ENCODE data around the gene TEF. TPM values are rescaled to one million over a fixed set of nuclear protein-coding genes. Genes with fewer than 3 reads are reported as not detected.

Gene TEF
- polyA plus RNA-seq, 1 donor = 10.0 TPM

- DNase-seq (ENCODE audit: low read depth) = no peak
These were observed 26.8 kb upstream of the TEF start for GRCh38 chr22:41354979-41355378.

- DNase-seq (ENCODE audit: low read depth) = no peak
These were observed 25.8 kb upstream of the TEF start for GRCh38 chr22:41355895-41356294.

- DNase-seq (ENCODE audit: low read depth) = no peak
These were observed 25.2 kb upstream of the TEF start for GRCh38 chr22:41356430-41357028.

DNA sequence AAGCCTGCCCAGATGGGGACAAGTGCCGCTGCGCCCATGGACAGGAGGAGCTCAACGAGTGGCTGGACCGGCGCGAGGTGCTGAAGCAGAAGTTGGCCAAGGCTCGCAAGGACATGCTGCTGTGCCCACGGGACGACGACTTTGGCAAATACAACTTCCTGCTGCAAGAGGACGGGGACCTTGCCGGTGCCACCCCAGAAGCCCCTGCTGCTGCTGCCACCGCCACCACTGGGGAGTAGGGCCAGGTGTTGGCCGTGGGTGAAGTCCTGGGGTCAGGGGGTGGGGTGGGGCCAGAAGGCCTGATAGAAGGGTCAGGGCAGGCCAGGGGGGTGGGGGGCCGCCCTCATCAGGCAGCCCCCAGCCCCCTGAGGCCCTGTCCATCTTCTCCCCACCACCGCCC, 24.6 kb upstream of the TEF start:
- no peak for DNase-seq (ENCODE audit: low read depth)

DNA sequence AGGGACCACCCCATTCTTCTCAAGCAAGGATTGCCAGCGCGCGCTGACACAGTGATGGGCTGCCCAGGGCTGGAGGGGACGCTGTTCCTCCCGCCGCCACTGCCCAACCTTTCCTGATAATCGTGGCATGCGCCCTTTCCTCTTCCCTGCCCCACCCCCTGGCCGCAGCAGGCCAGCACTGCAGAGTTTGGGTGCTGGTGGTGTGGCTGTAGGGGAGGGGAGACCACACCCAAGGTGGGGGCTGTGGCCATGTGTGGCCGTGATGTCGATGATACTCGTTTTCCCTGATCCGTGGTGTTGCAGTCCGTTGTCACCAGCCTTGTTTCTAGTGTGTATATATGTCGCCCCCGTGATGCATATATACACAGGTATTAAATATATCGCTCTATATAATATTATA, 22.8 kb upstream of the TEF start:
- DNase-seq (ENCODE audit: low read depth) = no peak

DNA sequence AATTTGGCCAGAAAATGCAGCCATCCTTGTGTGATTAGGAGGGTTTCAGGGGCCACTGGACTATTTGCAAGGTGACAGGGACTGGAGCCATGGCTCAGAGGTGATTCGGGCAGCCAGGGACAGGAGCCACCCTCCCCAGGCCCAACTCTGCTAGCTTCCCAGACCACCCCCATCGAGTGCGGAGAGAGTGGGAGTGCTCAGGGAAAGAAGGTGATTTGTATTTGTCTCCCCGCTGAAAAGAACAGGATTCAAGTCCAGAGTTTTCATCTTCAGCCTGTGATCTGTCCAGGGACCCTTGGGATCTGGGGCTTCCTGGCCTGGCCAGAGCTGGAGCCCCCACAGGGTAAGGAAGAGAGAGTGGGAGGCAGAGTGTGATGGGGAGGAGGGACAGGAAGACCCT, 22.4 kb upstream of the TEF start:
- DNase-seq (ENCODE audit: low read depth) = no peak

DNA sequence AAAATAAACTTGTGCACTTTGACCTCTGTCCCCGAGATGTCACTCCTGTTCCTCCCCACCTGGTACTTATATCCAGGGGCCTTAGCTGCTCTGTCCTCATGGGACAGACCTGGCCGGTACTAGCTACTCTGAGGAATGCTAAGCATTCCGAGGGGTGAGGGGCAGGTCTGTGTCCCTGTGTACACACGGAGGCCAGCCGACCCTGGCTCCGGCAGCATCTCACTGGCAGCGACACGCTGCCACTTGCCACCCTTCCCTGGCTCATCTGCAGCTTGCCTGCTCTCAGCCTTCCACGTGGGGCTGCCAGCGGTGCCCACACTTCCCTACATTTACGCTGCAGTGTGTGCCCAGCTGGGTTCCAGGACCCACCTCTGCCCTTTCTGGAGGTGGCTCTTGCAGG, 21.6 kb upstream of the TEF start:
- no peak for DNase-seq (ENCODE audit: low read depth)

- DNase-seq (ENCODE audit: low read depth) = no peak
These were observed 19.9 kb upstream of the TEF start for GRCh38 chr22:41361716-41362310.

- DNase-seq (ENCODE audit: low read depth) = no peak
These were observed 19.1 kb upstream of the TEF start for GRCh38 chr22:41362615-41363014.

DNA sequence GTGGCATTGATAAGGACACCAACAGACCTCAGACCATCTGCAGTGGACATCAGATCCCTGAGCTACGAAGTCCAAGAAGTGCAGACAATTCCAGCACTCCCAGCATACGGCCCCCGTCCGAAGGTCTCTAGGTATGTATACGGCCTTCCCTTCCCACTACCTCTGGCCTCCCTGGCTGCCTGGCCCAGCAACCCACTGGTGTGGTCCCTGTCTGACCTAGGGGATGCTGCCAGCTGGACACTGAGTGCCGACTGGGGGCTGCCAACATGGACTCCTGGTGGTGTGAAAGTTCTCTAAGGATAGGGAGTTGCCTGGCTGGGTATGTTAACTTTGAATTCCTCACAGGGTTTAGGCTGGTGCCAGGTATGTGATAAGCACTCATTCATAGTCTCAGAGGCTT, 17.5 kb upstream of the TEF start:
- DNase-seq (ENCODE audit: low read depth) = no peak

GRCh38 chr22:41364955-41365354, 16.8 kb upstream of the TEF start:
- DNase-seq (ENCODE audit: low read depth) = no peak

- DNase-seq (ENCODE audit: low read depth) = no peak
These were observed 16.3 kb upstream of the TEF start for GRCh38 chr22:41365425-41365824.

DNA sequence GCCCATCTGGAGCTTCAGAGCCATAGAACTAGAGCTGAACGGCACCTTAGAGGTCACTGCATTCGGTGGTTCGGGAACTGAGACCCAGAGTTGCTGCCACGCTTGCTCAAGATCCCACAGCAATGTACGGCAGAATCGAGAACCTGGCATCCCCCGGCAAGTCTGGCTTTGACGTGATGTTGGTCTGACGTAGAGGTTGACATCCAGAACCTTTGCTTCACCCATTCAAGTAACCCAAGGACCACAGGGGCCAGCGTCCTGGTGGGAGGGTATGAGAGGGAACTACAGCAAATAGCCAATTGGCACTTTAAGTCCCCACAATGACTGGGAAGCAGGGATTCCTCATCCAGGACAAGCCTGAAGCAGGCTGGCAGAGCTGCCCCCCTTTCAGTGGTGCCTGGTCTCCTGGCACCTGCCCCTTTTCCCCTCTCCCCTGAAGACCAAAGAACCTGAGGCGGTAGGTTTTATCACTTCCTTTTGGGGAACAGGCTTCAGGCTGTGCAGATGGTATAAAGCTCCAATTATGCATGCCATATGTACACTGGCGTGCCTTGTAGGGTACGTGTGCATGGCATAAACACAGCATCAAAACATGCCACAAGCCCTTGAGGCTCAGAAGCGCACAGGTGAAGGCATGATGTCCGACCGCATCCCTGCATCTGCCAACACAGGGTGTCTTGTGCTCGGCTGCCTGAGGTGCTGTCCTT, 15.3 kb upstream of the TEF start:
- DNase-seq (ENCODE audit: low read depth) = no peak

DNA sequence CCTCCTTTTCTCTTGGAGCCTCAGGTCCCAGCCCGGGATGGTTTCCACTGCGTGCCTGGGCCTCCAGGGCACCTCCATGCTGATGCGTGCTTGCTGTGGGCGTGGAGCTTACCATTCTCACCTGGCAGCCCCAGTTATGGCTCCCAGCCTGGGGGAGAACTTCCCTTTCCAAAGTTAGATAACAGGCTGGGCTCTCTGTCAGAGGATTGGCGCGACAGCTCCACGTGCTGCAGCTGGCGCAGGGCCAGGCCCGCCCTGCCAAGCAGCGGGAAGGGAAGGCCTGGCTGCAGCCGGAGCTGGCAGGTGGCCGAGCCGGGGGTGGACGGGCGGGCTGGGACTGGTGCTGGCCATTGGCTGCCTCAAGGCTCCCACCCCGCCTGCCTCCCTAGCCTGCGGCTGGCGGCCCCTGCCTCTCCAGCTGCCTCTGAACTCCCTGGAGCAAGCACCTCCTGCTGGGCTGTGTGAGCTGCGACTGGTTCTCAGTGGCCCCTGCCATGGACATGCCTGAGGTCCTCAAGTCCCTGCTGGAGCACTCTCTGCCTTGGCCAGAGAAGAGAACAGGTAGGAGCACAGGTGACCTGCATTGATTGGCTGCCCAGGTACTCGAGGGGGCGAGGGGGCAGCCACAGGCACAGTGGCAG, 14.6 kb upstream of the TEF start:
- peak; percentile 60 for DNase-seq (ENCODE audit: low read depth)

DNA sequence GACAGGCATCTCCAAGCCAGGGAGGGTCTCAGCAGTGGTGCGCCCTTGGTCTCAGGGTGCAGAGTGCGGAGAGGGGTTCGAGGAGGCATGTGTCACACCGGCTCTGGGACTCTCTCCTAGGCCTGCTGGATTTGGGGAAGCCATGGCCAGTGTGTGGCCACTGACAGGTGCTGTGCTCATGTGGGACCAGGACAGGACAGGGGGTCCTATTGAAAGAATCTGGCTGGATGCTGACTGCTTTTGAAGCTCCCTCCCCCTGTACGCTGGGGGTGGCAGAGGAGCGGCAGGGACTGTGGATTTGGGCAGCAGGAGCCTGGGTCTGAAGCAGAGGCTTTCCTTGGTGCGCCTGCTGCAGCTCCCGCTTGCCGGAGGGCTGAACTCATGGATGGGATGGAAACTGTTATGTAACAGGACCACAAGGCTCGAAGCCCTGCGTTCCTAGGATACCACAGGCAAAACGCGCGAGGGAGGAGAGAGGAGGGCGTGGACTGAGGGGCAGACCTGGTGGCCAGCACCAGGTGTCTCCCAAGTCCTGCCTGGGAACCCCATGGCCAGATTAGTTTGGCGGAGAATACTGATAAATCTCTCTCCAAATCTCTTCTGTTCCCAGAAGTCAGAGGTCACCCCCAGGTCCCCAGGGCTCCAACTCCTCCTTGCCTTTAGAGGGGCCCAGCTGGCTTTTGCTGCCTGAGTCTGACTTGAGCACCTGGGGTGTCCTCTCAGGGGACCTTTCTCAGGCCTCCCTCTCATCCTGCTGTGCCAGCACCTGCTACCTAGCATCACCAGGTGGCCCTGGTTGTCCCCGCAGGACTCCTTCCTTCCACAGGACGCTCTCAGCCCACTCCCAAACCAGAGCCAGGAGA, 13.8 kb upstream of the TEF start:
- no peak for DNase-seq (ENCODE audit: low read depth)

DNA sequence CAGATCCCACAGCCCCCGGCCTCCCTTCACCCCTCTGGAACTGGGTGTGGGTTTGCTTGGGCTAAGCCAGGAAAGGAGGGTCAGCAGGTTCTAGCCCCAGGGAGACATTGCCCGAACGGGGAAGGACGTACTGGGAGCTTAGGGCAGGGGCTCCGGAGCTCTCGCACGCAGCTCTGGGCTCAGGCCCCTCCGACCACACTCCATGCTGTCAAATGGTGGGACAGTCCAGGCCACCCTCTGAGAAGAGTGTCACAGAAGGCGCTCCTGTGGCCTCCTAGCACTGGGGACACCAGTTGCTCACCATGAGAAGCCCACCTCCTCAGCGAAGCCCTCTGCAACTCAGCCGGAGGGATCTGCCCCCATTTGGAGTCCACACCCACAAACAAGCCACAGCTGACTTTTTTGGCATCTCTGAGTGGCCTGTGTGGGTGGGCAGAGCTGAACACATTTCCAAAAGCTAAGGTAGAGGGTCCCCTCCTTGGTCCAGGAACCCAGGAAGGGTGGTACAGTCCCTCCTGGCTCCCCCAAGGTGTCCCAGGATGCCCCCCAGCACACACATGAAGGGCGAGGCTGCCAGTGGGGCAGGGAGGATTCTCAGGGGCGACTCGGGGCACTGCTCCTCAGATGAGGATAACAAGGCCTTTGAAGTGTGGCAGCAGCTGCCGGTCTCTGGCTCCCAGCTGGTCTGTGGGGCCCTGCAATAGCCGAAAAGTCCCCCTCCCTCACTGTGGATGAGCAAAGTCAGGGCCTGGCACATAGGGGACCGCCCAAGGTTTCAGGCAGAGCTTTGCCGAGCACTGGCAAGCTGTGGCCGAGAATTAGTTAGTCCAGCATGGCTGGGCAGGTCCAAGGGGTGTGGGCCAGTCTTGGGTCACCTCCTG, 13.0 kb upstream of the TEF start:
- no peak for DNase-seq (ENCODE audit: low read depth)

- DNase-seq (ENCODE audit: low read depth) = no peak
These were observed 12.4 kb upstream of the TEF start for GRCh38 chr22:41369424-41369745.

GRCh38 chr22:41369837-41370236, 11.9 kb upstream of the TEF start:
- no peak for DNase-seq (ENCODE audit: low read depth)

GRCh38 chr22:41377846-41378245, 3.9 kb upstream of the TEF start:
- DNase-seq (ENCODE audit: low read depth) = no peak

DNA sequence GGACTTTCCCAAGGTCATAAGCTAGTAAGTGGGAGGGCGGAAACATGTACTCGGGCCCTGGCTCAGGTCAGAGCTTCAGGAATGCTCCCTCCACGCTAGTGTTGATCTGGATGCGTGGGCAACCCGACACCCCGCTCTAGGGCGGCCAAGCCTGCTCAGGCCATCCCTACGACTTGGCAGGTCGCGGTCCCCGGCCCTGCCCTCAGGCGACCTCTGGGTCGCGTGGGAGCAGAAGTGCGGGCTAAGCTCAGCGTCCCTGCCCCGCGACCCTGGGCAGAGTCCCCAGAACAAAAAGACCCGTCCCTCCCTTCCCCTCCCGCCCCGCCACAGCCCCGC, 781 bp upstream of the TEF start:
- no peak for DNase-seq (ENCODE audit: low read depth)

DNA sequence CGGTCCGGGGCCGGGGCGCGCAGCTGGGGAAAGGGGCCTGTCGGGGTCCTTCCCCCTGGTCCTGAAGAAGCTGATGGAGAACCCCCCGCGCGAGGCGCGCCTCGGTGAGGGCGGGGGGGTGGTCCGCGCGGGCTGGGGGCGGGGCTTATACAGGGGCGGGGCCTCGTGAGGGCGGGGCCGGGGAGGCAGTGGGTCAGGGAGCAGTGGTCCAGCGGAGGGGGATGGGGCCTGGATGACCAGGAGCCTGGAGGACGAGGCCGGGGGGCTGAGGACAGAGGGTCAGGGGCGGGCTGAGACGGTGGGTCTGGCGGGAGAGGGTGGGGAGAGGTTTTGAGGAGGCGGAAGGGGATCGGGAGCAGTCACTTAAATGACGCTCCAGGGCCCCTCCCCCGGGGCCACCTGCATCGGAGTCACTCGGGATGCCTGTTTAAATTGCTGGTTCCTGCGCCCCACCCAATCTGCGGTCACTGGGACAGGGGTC, 396 bp downstream of the TEF start:
- DNase-seq (ENCODE audit: low read depth) = no peak
